ENCODE data around the gene PRXL2A.
A peak's percentile ranks its signal among the peaks of the same experiment; 100 is the strongest.
"Not testable (repeated sequence)": the region's sequence is repeated elsewhere in the genome, so short reads cannot be mapped to it uniquely, and the experiment has no call there.

PRXL2A gene

DNA sequence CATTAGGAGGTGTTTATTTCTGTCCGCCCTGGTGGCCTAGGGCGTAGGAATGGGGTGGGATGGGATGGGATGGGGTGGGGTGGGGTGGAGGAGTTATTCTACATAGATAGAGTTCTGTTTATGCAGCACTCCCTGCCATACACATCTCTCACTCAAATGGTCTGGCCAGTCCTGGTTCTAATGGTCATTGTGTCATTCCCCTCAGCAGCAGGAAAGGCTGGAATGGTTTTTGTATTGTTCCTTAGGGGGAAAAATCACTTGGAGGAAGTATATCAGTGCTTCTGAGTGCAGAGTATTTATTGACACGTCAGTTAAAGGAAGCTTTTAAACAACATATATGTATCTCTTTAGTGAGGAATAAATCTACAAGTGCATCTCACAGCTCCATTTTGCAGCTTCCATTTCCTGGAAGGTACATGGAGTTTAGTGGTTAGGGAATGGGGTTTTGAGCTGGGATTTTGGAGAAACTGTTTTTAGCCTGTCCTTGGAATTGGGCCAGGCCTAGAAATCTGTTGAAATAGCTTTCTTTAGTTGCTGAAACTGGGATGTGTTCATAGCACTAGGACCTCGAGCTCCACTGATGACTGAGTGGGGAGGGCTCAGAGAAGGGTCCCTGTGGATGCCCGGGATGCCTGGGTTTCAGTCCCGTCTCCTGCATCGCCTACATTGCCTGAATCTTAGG lies 54.1 kb downstream of the PRXL2A start:
- no peak for DNase-seq

DNA sequence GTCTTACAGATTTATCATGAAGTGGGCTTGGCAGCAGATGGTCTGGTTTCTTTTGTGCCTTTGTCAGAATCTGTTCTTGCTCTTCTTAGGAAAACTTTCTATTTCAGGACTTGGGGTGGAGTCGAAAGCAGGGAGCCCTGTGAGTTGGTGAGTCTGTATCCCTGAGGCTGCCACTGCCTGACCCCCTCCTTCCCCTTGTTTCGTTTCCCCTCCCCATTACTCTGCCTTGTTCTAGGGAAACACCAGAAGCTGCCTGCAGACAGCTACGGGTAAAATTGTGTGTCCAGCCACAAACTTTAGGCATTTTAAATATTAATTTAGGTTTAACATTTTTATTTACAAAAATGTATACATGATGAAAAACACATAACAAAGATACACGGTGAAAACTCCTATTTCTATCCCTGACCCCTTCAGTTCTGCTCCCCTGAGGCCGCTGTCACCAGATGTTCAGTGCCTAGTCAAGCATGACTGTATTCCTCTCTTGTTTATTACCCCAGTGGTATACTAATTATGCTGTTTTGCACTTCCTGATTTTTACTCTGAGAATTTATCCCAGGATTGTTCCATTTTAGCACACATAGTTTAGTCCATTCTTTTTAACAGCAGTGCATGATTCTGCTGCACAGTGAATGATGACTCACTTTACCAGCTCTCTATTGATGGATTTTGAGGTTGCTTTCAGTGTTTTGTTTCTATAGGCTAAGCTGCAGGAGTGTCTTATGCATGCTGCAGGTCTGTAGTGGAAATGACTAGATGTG lies 54.8 kb downstream of the PRXL2A start:
- DNase-seq: no peak

DNA sequence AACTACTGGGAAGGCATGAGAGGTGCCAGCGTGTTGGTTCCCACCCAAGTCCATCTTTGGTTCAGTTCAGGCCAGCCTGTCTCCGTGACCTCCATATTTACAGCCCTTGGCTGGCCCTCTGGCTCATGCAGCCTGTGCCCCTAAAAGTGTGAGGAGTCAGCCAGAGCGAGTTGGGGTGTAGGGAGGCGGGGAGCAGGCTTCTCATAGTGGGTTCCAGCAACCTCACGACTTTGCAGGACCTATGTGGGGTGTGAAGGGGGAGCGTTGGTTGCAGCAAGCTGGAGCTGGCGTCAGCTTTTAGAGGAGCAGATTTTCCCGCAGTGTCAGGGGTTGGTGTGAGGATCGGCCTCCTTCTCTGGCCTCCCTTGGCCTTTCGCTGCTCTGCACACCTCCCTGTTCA lies 55.5 kb downstream of the PRXL2A start:
- no peak for DNase-seq

DNA sequence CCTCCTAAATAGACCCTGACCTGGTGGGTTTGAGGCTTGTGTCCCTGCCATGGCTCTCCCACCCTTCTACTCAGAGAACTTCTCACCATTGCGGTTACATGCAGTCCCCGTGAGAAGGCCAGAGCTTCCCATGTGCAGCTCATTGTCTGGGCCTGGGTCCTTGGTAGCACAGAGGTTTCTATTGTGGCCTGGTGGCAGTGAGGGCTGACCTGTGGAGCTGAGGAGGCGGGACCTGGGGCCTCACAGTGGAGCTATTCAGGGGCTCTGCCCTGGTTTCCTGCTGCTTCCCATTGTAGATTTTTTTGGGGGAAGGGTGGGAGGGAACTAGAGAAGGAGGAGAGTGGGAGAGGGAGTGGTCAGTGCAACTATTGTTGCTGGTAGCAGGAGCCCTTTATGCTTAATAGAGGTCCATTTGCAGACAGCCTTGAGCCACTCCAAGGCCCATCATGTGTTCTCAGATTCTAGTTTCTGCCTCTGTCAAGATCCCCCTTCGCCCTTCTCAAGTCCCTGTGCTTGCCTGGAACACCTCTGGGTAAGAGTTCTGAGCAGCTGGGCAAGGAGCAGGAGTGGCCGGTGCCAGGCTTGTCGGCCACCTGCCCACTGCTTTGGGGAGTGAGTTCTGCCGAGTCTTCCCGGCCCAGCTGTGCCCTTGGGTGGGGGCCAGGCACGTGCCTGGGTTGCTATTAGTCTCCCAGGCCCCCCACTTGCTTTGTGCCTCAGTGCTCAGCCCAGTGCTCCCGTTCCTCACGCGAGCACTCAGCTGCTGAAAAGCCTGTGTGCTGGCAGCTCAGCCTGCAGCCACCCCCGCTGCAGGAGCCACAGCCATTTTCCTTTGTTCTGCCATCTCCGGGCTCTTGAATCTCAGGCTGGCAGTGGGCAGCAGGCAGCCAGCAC lies 56.5 kb downstream of the PRXL2A start:
- peak; percentile 39 for DNase-seq

DNA sequence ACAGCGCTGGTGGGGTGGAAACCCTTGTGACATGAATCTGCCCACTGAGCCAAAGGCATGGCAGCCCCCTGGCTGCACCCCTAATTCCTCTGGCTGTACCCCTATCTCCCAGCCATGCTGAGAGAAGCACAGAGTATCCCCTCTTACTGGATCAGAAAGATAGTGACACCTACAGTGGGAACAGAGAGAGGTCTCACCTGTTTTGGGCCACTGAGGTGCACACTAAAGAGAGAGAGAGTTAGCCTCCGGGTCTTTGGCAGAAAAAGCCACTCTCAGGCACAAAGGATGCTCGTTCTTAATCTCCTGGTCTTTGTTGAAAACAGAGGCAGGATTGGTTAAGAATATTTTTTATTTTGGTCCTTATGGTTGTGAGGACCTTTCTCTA lies 57.1 kb downstream of the PRXL2A start:
- DNase-seq: no peak

DNA sequence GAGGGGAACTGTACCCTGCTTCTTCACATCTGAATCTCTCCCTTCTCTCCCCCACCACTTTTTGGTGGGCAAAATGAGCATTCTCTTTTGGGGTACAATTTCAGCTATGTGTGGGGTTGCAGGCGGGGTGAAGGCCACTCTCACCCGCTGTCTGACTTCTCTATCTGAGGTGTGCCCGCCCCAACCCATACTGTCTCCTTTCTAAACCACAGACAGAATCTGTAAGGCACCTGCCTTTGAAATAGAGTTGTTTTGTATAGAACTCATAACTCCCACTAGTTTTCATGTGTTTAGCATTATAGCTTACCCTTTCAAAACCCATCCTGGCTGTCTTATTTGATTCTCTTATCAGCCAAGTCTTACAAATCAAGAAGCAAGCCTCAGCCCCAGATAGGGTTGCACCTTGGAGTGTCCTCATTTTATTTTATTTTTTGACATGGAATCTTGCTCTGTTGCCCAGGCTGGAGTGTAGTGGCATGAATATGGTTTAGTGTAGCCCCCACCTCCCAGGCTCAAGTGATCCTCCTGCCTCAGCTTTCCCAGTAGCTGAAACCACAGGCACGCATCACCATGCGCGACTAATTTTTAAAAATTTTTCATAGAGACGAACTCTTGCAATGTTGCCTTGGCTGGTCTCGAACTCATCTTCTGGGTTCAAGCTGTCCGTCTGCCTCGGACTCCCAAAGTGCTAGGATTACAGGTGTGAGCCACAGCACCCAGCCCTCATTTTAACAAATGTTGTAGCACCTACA lies 57.7 kb downstream of the PRXL2A start:
- peak; percentile 58 for DNase-seq

DNA sequence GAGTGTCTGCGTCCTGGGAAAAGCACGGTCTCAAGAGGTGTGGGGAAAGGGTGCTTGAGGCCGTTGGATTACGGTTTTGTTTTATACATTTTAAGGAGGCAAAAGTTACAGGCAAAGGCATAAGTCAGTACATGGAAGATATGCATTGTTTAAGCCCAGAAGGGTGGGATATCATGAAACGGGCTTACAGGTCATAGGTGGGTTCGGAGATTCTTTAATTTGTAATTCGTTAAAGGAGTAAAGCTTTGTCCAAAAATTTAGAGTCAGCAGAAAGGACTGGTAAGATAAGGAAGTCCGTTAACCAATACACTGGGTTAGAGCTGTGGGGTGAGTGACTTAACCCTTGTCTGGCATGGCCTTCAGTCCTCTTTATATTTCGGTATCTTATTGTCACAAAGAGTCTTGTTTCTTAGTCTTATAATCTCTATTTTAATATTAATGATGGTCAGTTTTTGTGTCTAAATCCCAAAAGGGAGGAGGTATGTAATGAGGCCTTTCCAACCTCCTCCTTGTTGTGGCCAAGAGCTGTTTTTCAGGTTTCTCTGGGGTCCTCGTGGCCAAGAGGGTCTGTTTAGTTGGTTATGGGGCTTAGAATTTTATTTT lies 58.5 kb downstream of the PRXL2A start:
- DNase-seq: no peak

DNA sequence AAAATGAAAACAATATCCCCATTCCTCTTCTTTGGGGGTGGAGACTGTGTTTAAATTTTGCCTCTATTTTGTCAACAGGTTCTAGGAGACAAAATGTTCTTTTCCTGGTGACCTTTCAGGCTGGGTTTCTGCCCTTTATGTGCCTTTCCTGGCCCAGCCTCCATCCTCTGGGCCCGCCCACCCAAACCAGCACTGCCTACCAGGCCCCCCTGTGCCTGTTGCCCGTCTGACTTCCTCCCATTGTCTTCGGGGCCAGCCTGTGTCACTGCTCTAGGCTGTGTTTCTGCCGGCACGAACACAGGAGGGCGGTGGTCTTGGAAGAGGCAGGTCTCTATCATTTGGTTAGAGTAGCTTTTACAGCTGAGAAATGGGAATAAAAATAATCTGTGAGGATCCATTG lies 59.7 kb downstream of the PRXL2A start:
- DNase-seq: peak; percentile 60

DNA sequence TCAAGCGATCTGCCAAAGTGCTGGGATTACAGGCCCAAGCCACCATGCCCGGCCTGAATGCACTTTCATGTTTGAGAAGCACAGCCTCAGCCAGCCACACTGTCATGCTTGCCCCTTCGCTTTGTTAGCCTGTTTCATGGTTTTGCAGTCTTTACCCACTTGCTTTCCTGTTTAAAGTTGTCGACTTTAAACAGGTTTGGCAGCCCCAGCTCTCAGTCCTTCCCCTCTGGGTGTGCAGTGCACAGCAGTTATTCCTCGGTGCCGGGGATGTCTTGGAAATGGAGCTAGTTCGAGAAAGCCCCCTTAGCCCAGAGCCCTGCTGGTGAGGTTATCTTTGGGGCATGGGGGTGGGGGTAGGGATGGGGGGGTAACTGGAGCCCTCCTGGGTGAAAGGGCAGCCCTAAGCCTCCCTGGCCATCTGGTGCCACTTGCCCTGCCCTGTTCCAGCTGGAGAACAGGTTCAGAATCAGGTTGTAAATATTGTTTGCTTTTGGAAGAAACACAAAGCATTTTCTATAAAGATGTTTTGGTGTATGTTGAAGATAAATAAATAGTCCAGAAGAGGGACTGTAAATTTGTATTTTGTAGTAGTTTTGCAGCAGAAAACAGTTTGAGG lies 60.6 kb downstream of the PRXL2A start:
- DNase-seq: no peak

DNA sequence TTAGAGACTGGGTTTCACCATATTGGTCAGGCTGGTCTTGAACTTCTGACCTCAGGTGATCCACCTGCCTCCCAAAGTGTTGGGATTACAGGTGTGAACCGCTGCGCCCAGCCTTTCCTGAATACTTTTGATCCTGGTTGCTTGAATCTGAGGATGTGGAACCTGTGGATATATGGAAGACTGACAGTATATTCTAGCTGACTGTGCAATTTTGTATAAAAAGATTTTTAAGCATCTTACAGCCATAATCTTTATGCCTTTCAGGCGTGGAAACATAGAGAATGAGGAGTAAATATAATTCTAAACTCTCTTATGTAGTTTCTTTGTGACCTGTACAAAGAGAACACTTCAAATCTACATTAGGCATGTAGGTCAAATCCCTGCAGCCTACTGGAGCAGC lies 61.9 kb downstream of the PRXL2A start:
- no peak for DNase-seq

DNA sequence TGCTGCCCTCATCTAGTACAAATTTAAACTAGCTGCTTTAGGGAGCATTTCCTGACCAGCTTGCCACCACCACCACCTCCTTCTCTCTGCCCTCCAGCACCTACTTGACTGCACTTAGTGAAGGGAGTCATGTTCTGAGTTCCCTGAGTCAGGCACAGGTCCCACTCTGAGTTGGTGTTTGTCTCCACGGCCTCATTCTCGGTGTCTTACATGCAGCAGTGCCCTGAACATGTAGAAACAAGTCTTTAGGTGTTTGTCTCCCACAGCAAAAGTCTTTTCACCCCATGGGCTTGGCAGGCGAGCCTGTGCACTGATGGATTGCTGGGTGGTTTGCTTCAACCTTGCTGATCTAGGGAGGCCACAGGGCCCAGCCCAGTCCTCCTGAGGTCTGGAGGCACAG lies 62.6 kb downstream of the PRXL2A start:
- DNase-seq: peak; percentile 43

DNA sequence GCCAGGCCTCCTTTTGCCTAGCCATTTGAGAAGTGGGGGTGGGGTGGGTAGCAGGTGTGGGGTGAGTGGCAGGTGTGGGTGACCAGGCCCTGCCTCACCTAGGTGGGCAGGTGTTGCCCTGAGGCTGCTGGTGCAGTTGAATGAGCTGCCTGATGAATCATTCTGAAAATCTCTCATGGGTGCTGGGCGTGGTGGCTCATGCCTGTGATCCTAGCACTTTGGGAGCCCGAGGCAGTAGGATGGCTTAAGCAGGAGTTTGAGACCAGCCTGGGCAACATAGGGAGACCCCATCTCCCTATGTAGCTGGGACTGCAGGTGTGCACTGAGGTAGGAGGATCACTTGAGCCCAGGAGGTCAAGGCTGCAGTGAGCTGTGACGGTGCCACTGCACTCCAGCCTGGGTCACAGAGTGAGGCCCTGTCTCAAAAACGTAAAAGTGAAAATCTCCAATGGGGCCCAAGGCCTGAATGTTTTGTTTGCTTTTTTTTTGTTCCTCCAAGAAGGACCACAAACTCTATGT lies 63.4 kb downstream of the PRXL2A start:
- DNase-seq: peak; percentile 54

DNA sequence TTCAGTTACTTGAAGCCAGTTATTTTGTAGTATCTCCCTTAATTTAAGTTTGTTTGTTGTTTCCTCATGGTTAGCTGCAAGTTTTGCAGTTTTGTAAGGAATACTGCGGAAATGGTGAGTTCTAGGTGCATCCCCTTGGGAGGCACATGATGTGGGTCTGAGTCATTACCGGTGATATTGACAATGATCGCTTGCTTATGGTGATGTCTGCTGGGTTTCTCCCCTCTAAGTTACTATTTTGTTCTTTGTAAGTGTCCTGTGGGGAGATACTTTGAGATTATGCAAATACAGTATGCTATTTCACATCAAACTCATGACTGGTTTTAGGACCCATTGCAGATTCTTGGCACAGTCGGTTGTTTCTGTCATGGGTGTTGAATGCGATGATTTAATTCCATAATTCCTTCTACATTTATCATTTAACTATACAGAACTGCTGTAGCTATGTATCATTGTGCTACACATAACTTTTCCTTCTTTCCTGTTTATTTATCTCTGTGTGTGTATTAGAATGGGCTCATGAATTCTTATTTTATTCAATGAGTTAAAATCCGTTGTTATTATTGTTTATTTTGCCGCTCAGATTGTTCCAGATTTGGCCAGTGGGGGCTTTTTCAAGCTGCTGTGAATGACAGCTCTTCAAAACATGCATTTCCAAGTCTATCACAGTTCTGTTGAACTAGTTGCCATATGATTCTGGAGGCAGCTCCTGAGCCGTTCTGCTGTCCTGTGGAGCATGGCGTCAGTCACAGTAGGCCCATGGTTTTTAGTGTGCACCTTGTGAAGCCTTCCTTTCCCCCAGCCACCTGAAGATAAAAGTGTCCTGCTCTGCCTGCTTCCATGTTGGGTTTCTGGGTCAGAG lies 64.1 kb downstream of the PRXL2A start:
- DNase-seq: no peak

DNA sequence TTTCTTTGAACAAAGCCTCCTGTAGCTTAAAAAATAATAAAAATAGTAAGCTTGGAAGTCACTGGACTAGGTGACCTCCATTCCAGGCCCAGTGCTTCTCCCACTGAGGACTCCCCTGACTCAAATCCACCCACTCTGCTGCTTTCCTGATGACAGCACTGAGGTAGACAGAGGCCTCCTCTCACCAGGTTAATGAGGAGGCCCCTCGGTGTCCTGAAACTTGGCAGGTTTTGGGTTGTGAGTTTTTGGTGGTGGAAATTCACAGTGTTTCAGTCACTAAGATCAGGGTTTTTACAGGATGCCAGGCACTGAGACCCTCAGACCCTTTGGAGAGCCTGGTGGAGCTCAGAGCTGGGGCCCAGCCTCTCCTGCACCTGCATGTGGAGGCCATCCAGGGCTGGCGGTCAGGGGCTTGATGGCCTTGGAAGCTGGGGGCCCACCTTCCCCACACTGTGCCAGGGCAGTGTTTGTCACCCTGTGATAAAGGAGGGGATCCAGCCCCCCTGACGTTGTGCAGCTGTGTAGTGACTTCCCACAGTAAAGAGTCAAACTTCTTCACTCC lies 64.8 kb downstream of the PRXL2A start:
- DNase-seq: no peak

DNA sequence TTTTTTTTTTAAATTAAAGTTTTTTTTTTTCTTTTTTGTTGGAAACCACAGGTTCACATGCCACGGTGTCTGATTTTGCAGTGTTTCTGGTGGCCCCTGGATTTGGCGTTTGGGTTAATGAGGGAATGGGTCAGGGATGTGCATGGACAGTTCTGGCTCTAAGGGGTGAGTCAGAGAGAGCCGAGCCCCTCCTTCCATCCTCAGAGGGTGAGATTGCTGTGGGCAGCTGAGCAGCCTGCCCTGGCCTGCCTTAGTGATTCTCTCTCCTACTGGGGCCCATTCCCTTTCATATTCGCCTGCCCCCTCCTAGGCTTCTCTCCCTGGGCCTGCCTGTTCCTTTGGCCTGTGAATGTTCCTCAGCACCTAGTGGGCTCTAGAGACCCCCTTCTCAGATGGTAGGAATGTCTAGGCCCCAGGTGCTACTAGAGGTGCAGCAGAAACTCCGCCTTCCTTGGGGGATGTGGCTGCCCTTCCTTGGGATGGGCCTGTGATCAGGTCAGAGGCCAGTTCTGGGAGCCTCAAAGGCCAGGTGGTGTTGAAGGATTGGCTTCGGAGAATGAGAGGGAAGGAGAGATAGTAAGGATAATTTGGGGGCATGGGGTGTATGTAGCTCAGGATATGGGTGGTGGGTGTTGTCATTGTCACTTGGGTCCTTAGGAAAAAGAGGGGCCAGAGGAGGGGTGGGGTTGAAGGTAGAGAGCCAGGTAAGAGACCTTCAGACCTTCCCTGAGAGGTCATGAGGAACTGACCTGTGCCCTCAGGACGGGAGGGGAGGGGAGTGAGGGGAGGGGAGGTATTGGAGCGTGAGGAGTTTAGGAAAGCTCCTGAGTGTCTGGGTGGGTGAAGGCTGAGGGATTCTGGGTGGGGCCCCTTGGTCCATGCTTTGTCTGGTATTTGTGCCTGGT lies 65.6 kb downstream of the PRXL2A start:
- DNase-seq: no peak

DNA sequence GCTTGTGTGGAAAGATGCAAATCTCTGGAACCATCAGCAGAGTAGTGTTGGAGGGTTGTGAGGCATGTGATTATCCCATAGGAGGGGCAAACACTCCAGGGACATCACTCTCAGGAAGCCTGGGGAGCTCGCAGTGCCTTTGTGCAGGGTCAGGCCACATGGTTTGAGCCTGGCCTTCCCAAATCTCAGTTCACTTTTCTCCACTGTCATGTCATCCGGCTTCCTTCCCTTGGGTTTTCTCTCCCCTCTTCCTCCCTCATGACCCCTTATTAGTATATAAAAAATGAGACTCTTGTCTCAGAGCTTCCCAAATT lies 66.2 kb downstream of the PRXL2A start:
- no peak for DNase-seq

DNA sequence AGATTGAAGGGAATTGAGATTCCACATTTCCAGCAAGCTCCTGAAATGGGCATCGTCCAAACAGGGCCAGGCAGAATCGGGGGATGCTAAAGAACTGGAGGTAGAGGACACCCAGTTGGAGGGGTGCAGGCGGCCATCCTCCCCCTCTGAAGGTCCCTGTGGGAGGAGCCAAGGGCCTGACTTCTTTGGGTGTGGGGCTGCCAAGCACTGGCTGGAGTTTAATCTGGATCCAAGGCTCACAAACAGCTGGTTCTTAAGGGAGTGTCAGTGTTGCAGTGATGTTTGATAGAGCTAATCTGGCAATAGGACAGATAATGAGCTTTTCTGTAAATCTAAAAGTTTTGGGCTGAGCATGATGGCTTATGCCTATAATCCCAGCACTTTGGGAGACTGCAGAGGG lies 66.6 kb downstream of the PRXL2A start:
- DNase-seq: no peak

DNA sequence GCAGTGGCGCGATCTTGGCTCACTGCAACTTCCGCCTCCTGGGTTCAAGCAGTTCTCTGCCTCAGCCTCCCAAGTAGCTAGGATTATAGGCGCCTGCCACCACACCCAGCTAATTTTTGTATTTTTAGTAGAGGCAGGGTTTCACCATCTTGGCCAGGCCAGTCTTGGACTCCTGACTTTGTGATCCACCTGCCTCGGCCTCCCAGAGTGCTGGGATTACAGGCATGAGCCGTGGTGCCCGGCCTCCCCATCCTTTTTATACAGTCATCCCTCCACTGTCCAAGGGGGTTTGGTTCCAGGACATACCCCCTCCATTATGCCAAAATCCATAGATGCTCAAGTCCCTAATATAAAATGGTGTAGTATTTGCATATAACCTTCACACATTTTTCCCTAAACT lies 67.3 kb downstream of the PRXL2A start:
- DNase-seq: not testable (repeated sequence)

DNA sequence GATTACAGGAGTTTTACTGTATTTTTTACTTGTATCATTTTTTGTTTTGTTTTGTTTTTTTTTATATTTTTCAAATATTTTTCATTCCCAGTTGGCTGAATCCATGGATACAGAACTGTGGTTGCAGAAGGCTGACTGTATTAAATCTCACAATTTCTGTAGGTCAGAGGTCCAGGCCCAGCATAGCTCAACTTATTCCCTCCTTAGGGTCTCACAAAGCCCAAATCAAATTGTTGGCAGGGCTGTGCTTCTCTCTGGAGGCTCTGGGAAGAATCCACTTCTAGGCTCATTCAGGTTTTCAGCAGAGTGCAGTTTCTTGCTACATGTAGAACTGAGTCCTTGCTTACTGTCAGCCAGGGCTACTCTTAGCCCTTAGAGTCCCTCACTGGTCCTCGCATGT lies 68.3 kb downstream of the PRXL2A start:
- DNase-seq: no peak

DNA sequence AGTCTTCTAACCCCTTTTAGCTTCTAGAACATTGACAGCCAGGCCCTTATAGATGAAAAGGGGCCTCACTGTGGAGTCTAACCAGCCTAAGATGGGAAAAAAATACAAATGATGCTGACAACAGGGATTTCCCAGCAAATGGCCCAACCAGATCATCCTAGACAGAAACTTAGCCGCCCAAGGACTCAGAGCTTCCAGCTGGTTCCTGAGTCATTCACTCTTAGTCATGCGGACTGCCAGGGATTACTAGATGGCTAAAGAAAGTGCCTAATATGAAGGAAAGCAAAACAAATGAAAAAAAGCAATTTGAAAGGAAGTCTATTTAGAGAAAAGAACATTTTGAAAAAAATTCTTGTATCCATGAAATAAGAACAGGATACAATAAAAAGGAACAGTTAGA lies 69.5 kb downstream of the PRXL2A start:
- DNase-seq: no peak
